ENCODE results near the gene C2CD2. TPM values are rescaled to one million over a fixed set of nuclear protein-coding genes. Genes with fewer than 3 reads are reported as not detected.

The C2CD2 gene
- total and polyA plus RNA-seq, 2 donors (not counting 3 experiments of a cell fraction or from before 2014, with no cell fraction given): 32.6 to 41.2 TPM

DNA sequence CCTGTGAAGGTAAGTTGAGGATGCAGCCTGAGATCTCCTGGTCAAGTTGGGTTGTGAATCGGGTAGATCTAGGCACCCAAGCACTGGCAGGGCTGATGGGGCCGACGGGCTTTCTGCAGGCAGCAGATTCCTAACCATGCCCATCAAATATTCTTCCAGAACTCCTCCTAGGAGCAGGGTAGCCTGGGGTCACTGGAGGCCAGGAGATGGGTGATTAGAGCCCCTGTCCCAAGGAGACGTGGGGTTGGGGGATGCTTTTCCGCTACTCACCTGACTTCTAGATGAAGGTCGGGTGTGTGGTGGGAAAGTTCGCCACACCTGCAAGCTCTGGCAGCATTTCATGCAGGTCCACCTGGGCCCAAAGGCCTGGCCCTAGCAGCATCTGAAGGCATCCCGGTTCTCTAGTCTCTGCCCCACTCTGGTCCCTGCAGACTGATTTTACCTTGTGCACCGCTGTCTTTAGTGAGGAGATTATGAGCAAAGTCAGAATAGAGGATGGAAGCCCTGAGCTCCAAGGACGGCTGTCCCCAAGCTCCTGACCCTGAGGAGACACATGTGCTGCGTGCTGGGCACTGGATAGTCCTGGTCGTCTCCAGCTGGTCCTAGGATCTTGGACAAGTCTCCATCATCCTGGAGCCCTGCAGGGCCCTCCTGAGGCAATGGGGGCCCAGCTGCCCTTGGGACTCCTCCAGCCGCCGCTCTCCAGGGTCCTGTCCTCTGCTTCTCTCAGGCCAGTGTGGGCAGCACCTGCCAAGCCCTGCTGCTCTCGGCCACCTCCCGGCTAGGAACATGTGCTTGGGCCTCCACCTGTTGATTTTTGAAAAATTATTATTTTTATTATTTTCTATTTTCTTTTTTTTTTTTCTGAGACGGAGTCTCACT, 21.8 kb upstream of the C2CD2 start:
- POLR2A ChIA-PET: no interaction called here
- Histone ChIP-seq H3K4me1 (ENCODE audit: control insufficient read depth, extremely low read depth, insufficient read depth, low read length) (peaks cover 7% of the 10 kb centered on the region), H3K9ac (replicated peaks; ENCODE audit: extremely low read depth, insufficient read depth, low read length) (no peak overlapping the region), H4K20me1 (replicated peaks; ENCODE audit: control insufficient read depth, extremely low read depth, insufficient read depth, low read length) (no peaks in the 10 kb centered on the region), H3K27me3 (ENCODE audit: control insufficient read depth in 2 of 2, insufficient read depth in 2 of 2, low read length in 2 of 2) (peaks cover 0 to 2% of the 10 kb centered on the region in 2 experiments), H3K79me2 (ENCODE audit: control insufficient read depth, insufficient read depth, low read length) (no peaks in the 10 kb centered on the region), H3K36me3 (ENCODE audit: control insufficient read depth in 2 of 2, extremely low read depth in 1 of 2, insufficient read depth in 2 of 2, low read length in 2 of 2) (no peaks in the 10 kb centered on the region), H3K9me1 (replicated peaks; ENCODE audit: control insufficient read depth, extremely low read depth, insufficient read depth, low read length) (no peaks in the 10 kb centered on the region), H3K4me3 (replicated peaks in 1 of 3; ENCODE audit: insufficient read depth in 1 of 3, low read depth in 1 of 3, low read length in 3 of 3) (no peak overlapping the region), H3K9me3 (replicated peaks; ENCODE audit: control insufficient read depth, insufficient read depth, low read length) (no peaks in the 10 kb centered on the region), H3K4me2 (ENCODE audit: insufficient read depth, low read length) (no peak overlapping the region), H2AFZ (ENCODE audit: low read depth, low read length) (no peak overlapping the region), H3K27ac (ENCODE audit: insufficient read depth, low read depth, low read length) (no peak overlapping the region)
- BruUV-seq (replicated peaks): no TSS peak
- FAIRE-seq (no peak), DNase-seq (ENCODE audit: low read depth, low spot score) (no peak)
- intact Hi-C loops (cut with micrococcal nuclease): no loop called here
- no peak for TF ChIP-seq MYC (IDR thresholded peaks at IDR 0.05; ENCODE audit: low read depth, low read length)
- TF ChIP-seq POLR2AphosphoS5 (IDR thresholded peaks at IDR 0.05; ENCODE audit: insufficient read depth, low read depth, low read length): no peak
- TF ChIP-seq POLR2A (IDR thresholded peaks at IDR 0.05; ENCODE audit: low read depth, low read length): no peak
- TF ChIP-seq GATA2 (IDR thresholded peaks at IDR 0.05; ENCODE audit: insufficient read depth, insufficient read length, low read depth, low read length): no peak
- TF ChIP-seq FOS (IDR thresholded peaks at IDR 0.05; ENCODE audit: borderline replicate concordance, insufficient read depth, low read length): no peak
- TF ChIP-seq, protein P1, sequence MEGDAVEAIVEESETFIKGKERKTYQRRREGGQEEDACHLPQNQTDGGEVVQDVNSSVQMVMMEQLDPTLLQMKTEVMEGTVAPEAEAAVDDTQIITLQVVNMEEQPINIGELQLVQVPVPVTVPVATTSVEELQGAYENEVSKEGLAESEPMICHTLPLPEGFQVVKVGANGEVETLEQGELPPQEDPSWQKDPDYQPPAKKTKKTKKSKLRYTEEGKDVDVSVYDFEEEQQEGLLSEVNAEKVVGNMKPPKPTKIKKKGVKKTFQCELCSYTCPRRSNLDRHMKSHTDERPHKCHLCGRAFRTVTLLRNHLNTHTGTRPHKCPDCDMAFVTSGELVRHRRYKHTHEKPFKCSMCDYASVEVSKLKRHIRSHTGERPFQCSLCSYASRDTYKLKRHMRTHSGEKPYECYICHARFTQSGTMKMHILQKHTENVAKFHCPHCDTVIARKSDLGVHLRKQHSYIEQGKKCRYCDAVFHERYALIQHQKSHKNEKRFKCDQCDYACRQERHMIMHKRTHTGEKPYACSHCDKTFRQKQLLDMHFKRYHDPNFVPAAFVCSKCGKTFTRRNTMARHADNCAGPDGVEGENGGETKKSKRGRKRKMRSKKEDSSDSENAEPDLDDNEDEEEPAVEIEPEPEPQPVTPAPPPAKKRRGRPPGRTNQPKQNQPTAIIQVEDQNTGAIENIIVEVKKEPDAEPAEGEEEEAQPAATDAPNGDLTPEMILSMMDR (IDR thresholded peaks at IDR 0.05; ENCODE audit: extremely low read depth in 1 of 2, insufficient read depth in 1 of 2, low read depth in 1 of 2, low read length in 2 of 2): no peak
- TF ChIP-seq EZH2 (IDR thresholded peaks at IDR 0.05; ENCODE audit: borderline replicate concordance, low read depth, low read length, severe bottlenecking): no peak
- TF ChIP-seq, protein P2, sequence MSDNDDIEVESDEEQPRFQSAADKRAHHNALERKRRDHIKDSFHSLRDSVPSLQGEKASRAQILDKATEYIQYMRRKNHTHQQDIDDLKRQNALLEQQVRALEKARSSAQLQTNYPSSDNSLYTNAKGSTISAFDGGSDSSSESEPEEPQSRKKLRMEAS (IDR thresholded peaks at IDR 0.05; ENCODE audit: insufficient read depth, insufficient read length): no peak
- no peak for TF ChIP-seq JUN (IDR thresholded peaks at IDR 0.05; ENCODE audit: borderline replicate concordance, insufficient read depth, insufficient read length, low read depth)
- CTCF ChIA-PET: interaction anchor here (1.5 kb wide), 1 partner anchor 11 kb away, joined by 3 read pairs; no protein-coding TSS in a partner anchor
- dilution Hi-C loops (cut with MboI; ENCODE audit: extremely low pct_ligation_motif_present, low sequenced_read_pairs): no loop called here

All from endothelial cell of umbilical vein (primary cell).